Activated CD4-positive, alpha-beta T cell treated with anti-CD3 and anti-CD28 coated beads for 1 hour (primary cell): Measurements from ENCODE around the gene OGFR.

Experiments
- DNase-seq: peaks from one replicate; pipeline ENCODE4 v3.0.0-alpha.2; 2020

The OGFR gene

DNA sequence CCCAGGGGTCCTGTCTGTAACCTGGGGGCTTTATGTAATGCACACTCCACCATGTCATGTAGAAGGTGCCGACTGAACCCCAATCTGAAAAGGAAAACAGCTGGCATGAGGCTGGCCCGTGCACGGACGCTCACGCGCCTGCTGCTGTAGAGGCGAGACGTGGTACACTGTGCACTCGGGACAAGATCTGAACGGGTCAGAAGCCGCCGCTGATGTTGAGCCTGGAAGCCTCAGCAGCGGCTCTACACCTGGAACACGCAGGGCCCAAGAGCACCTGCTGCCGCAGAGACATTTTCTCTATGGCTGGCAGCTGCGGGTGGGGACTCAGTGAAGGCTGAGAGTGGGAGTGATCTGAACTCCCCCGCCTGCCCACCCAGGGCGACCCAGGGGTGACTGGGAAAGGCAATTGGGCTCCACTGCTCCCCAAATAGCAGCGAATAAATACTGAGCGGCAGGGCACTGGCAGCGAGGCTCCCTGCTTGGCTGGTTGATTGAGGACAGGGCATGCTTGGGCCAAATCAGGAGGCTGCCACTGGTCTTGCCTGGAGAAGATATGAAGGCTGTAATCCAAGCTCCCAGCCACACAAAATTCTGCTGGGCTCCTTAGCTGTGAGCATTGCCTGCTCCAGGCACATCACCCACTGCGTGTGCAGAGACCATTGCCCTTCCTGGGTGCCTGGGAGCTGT, 2.5 kb upstream of the OGFR start:
- DNase-seq: no peak

DNA sequence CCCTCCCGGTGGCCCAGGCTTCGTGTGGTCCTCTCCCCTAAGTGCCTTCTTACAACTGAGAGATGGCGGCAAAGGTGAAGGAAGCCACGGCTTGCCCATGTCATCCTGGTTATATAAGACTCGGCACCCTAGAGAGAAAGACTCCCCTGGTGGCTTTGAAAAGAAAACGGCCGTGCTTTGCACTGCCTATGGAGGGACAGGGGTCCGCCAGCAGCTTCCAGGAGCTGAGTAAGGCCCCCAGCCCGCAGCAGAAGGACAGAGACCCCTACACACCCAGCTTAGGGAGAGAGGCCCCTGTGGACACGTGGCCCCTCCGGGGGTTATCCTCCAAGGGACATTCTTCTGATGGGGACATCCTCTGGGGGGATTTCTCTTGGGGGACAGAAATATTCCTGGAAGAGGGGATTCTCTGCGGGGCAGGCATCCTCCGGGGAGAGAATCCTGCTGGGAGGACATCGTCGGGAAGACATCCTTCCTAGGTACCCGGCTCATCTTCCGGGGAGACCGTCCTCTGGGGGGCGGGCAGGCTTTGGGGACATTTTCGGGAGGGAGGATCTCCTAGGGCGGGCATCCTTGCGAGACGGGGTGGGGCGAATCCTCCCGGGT, 511 bp upstream of the OGFR start:
- no peak for DNase-seq

DNA sequence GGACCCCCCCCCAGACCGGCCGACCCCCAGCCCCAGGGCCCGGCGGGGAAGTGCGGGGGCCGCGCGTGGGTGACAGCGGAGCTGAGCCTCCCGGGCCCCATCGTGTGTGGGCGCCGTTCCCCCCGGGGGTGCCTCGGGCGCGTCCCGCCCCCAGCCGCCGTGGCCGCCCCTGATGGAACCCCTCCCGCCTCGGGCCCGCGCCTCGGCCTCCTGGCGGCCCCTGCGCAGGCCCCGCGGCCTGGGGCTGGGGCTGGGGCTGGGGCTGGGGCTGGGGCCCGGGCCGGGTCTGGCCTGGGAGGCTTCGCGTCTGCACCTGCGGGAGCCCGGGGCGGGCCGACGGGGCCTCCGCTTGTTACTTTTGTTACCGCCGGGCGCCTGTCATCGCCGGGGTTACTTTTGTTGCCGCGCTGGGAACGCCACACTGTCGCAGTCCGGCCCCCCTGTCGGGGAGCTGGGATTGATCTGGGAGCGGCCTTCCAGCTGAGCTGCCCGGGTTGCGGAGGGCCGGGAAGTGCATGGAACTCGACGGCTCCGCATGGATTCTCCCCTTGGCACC, 598 bp downstream of the OGFR start:
- no peak for DNase-seq

DNA sequence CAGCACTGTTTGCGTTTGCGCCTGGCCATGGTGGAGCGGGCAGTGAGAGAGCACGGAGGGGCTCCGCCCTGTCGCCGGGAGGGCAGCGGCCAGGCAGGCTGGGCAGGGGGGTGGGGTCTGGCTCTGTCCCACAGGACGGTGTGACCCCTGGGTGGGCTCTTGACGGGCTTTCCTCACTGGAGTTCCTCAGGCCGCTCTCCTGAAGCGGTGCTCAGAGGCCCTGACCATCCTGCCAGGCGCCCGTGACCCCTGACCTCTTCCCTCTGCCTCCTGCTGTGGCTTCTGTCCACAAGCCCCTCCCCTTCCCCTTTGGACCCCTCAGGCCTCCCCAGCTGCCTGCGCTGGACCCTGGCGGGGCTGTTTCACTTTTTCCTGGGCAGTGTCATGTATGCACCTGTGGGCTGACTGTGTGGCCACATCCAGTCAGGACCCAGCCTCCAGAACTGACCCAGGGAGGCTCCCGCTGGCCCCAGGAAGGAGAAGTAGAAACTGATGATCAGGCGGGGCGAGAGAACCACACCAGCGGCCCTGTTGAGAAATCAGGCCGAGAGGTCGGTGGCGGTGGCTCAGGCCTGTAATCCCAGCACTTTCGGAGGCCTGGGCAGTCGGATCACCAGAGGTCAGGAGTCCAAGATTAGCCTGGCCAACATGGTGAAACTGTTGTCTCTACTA, 1.2 kb downstream of the OGFR start:
- DNase-seq: no peak

DNA sequence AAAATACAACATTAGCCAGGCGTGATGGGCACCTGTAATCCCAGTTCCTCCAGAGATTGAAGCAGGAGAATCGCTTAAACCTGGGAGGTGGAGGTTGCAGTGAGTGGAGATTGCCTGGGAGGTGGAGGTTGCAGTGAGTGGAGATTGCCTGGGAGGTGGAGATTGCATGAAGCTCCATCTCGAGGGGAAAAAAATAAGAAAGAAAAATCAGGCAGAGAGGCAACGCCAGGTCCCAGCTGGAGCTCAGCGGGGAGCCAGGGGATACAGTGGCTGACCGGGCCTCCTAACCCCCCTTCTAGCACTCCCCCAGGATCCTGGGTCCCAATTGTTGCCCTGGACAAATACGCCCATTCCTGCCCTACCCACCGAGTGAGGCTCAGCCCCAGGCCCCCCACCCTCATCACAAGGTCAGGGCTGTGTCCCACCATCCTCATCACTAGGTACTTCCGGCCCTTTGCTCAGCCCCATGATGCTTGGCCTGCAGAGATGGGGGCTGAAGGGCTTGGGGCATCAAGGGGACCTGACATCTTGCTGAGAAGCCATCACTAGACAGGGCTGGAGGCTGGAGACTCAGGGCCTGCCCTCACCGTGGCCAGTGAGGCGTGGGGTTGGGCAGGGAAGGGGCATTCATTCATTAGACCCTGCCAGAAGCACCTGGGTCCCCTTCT, 1.9 kb downstream of the OGFR start:
- DNase-seq: no peak

DNA sequence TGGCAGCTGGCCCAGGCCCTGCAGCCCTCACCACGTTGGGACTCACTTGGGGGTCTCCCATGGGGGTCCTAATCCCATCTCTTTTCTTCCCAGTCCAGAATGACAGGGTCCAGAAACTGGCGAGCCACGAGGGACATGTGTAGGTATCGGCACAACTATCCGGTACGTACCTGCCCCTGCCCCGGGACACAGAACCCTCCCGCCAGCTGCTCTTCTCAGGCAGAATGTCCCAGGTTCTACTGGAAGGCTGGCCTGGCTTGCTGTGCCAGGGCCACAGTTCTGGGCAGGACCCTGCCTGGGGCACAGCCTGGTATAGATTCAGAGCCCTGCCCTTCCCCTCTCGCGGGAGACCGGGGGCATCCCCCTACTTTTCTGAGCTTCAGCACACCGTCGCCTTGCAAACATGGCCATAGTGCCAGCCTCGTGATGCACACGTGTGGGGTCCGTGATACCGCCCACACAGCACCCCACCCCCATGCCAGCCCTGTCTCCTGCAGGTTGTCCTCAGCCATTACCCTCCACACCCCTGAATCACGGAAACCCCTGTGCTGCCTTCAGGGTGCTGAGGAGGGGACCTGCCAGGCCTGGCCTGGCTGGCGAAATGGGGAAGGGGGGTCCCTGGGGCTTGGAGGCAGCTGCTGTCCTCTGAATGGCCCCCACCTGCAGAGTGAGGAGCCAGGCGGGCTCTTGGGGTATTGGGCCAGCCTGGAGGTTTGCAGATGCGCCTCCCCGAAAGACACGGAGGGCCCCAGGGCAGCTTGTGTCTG, 3.0 kb downstream of the OGFR start:
- no peak for DNase-seq

DNA sequence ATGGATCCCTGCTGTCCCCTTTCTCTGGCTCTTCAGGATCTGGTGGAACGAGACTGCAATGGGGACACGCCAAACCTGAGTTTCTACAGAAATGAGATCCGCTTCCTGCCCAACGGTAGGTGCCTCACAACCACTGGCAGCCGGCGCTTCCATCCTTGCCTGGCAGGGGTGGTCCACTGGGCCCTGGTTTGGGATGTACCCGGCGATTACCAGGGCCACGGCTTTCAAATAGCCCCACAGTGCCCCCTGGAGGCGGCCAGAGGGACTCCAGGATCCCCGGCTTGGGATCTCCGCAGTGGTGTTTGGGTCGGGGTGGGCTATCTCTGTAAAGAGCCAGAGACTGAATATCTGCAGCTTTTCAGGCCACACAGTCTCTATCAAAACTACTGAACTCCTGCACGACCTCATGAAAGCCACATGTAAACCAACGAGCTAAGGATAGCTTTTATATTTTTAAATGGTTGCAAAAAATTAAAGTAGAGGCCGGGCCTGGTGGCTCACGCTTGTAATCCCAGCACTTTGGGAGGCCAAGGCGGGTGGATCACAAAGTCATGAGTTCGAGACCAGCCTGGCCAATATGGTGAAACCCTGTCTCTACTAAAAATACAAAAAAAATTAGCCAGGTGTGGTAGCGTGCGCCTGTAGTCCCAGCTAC, 3.7 kb downstream of the OGFR start:
- peak; percentile 62 for DNase-seq

DNA sequence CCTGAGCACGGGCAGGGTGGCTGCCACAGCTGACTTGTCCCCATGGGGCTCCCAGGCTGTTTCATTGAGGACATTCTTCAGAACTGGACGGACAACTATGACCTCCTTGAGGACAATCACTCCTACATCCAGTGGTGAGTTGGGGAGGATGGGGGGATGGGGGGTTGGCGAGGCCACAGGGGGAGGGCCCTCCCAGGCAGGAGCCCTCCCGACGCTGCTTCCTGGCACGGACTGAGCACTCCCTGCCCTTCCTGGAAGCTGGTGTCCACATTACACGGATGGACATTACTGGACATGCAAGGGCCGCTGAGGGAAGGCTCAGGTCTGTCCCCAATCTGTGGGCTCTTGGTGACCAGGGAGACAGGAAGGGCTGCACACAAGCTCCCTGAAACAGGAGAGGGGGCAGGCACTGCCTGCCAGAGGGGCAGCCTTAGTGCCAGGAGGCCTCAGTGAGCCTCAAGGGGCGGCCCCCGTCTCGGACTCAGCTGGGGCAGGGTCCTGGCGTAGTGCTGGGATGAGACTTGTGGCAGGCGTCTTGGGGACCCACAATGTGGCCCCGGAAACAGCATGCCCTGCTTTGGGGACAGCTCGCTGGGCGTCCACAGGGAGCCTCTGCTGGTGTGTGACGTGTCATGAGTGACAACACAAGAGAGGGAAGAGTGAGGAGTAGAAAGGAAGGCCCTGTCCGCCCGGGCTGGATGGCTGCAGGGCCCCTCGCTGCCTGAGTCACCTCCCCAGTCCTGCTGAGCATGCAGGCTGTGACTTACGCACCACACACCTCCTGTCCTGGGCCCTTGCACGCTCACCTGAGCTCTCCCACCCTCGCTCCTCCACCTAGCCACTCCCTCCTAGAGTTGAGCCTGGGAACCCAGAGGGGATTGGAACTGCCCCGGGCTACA, 5.1 kb downstream of the OGFR start:
- DNase-seq: no peak

DNA sequence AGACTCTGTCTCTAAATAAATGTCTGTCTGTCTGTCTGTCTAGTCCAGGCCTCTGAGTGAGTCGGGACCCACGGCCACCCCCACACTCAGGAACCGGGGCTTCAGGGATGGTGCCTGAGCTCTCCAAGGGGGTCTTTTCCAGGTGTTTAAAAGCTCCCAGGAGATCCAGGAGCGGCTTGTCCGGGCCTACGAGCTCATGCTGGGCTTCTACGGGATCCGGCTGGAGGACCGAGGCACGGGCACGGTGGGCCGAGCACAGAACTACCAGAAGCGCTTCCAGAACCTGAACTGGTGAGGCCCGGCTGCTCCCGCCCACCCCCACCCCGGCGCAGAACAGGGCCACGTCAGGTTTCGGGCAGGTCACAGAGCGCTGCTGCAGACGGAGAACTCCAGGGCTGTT, 6.7 kb downstream of the OGFR start:
- no peak for DNase-seq

DNA sequence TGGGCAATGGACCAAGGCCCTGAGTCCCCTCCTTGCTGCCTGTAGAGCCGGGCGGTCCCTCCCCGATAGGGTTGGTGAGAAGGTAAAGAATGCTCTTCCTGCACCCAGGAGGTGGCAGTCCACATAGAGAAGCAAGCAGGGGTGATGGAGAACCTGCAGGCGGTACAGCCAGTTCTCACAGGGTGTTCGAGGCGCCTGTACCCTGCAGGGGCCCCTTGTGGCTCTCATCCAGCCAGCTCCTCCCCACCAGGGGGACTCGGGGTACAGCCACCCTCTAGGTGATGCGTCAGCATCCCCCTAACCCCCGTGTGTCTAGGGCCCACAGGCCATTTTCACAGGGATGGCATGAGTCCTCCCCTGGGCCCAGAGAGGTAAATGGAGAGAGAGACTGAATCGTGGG, 7.1 kb downstream of the OGFR start:
- DNase-seq: no peak

DNA sequence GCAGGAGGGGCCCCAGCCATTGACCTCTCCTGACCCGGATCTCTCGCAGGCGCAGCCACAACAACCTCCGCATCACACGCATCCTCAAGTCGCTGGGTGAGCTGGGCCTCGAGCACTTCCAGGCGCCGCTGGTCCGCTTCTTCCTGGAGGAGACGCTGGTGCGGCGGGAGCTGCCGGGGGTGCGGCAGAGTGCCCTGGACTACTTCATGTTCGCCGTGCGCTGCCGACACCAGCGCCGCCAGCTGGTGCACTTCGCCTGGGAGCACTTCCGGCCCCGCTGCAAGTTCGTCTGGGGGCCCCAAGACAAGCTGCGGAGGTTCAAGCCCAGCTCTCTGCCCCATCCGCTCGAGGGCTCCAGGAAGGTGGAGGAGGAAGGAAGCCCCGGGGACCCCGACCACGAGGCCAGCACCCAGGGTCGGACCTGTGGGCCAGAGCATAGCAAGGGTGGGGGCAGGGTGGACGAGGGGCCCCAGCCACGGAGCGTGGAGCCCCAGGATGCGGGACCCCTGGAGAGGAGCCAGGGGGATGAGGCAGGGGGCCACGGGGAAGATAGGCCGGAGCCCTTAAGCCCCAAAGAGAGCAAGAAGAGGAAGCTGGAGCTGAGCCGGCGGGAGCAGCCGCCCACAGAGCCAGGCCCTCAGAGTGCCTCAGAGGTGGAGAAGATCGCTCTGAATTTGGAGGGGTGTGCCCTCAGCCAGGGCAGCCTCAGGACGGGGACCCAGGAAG, 7.7 kb downstream of the OGFR start:
- DNase-seq: no peak

DNA sequence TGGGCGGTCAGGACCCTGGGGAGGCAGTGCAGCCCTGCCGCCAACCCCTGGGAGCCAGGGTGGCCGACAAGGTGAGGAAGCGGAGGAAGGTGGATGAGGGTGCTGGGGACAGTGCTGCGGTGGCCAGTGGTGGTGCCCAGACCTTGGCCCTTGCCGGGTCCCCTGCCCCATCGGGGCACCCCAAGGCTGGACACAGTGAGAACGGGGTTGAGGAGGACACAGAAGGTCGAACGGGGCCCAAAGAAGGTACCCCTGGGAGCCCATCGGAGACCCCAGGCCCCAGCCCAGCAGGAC, 8.2 kb downstream of the OGFR start:
- no peak for DNase-seq

DNA sequence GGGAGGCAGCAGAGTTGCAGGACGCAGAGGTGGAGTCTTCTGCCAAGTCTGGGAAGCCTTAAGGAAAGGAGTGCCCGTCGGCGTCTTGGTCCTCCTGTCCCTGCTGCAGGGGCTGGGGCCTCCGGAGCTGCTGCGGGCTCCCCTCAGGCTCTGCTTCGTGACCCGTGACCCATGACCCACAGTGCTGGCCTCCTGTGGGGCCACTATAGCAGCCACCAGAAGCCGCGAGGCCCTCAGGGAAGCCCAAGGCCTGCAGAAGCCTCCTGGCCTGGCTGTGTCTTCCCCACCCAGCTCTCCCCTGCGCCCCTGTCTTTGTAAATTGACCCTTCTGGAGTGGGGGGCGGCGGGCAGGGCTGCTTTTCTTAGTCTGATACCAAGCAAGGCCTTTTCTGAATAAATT, 9.0 kb downstream of the OGFR start:
- DNase-seq: no peak

DNA sequence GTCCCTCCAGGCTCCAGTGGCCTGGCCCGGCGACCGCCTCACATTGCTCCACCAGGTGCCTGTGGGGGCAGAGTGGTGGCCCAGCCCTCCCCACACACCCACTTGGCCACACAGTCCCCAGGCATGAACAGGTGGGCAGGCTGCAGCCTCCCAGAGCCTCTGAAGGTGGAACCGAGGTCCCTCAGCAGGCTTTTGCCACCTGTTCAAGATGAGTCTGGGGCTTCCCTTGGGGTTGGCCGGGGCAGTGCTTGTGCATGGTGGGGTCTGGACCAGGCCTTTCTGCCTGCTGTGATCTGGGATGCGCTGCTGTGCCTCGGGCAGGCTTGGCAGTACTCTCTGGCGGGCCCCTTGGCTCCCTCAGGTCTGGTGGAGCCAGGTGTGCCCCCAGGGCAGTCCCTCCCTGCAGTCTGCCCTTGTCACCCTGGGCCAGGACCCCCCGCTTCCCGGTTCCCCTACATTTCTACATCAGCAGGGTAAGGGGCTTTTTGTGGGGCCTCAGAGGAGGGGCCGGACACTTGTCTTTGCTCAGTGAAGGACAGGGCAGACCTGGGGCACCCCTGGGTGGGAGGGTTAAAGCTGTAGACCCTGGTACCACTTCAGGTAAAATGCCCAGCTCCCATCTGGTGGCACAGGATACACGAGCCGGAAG, 9.5 kb downstream of the OGFR start:
- DNase-seq: no peak

DNA sequence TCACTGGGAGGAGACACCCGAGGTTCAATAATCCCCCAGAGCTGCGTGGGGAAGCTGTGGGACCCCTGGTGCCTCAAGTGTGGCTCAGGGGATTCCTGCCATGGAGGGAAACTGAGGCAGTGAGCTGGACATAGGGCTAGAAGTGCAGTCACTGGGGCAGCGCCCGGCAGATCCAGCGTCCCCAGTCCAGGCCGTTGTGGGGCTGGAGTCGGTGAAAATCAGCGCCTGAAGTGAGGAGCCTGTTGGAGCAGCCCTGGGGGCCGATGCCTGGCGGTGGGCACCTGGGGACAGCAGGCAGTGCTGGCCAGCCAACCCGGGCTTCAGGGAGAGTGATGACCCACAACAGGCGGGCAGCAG, 10.1 kb downstream of the OGFR start:
- DNase-seq: no peak

DNA sequence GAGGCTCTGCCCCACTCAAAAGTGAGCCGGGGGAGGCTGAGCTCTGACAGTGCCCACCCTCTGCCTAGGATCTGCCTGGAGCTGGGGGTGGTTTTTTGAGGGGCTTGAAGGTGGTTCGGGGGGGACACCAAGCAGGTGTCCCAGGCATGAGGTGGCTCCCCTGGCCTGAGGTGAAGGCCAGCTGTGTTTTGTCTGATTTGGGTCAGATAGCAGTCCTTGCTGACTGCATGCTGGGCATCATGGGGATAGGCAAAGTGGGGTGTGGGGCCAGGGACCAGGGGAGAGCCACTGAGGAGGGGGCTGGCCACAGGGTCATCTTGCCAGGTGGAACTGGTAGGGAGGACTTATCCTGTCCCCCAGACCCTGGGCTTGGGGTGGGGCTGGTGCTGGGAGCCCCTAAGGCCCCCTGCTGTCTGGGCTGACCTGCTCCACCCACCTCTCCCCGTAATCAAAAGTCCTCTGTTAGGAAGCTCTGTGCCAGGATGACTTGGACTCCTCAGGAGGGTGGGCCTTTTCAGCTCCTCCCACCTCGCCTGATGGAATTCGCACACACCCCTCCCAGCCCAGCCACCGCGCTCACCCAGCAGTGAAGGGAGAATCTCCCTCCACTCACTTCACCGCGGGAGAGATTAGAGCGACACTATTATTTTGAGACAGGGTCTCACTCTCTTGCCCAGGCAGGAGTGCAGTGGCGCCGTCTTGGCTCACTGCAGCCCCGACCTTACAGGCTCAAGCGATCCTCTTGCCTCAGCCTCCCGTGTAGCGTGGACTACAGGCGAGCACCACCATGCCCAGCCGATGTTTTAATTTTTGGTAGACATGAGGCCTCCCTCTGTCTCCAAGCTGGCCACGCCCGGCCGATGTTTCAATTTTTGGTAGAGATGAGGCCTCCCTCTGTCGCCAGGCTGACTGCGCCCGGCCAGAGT, 10.7 kb downstream of the OGFR start:
- DNase-seq: no peak

DNA sequence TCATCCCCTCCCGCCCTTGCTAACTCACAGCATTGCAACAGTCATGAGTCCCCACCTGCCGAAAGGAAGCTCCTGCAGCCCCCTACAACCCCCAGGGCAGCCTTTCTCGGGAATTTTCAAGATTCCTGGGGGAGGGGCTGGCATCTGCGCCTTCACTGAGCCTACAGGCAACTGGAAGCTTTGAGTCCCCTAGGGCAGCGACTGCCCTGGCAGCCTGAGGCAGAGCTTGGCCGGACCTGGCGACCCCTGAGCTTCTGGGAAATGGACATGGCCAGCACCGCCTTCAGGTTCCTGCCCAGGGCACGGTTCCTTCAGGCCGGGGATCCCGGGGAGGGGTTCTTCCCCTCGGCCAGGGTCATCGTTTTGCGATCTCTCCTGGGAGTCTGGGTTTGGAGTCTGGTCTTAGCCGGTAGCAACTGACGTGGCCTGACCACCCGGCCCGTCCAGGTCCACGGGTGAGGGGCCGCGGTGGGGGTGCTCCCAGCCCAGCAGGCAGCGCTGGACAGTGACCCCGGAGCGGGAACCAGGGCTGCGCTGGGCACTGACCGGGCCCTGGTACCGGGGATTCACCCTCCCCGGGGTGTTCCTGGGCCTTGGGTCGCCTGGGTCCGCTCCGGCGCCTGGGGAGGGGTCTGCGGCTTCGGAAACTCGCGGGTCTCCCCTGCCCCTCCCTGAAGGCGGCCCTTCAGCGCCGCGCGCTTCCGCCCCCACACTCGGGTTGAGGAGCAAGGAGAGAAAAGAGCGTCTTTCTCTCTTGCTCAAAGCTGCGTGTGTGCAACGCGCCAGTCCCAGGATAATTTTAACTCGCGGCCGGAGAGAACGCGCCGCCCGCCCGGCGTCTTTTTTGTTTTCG, 11.6 kb downstream of the OGFR start:
- no peak for DNase-seq
